Measurements from ENCODE around the gene MAP3K14.

DNA sequence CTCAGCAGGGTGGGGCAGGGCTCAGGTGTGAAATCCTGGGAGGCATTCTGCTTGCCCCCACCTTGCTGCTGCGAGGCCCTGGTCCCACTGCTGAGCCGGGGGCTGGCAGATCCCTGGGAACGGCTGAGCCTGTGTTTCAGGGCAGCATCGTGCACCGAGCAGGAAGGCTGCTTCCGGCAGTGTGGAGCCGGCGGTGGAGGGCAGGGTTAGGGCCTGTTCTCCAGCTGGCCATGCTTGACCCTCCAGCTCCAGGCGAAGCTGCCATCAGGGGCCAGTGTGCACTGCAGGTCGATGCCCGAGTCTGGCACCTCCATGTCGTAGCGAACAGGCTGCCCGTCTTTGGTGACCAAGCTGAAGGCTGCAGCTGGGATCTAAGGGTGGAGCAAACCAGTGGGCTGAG, 52.4 kb downstream of the MAP3K14 start:
- TF ChIP-seq EZH2 (IDR thresholded peaks at IDR 0.05) (no peak), POLR2AphosphoS5 (IDR thresholded peaks at IDR 0.05; ENCODE audit: borderline replicate concordance, low read depth, low read length) (no peak), FOXP2 (optimal IDR thresholded peaks at IDR 0.05; ENCODE audit: control extremely low read depth, extremely low read length, insufficient read depth) (no peak)

All from SK-N-MC (cell line).